Stomach (tissue), 4 donors: ENCODE measurements around the gene RNF182.

Experiments
- CTCF ChIP-seq, 7 experiments: fragments of 450-650 bp in 4 of 7; fragments of 200-600 bp in 3 of 7; sonication (generic) in 3 of 7; IDR thresholded peaks; one replicate each; pipeline ENCODE4 v1.5.1; 2016 to 2019; ENCODE audit warnings: antibody characterized with exemption in 7 of 7, control low read depth in 2 of 7, mild to moderate bottlenecking in 1 of 7
- EP300 ChIP-seq: sonication (generic); formaldehyde crosslinking; IDR thresholded peaks from one replicate; pipeline ENCODE4 v1.6.1; 2017; ENCODE audit warnings: antibody characterized with exemption
- POLR2AphosphoS5 ChIP-seq, 3 donors: sonication (generic); formaldehyde crosslinking; IDR thresholded peaks; one replicate each; pipeline ENCODE4 v1.6.1; 2016; ENCODE audit warnings: antibody characterized with exemption in 3 of 3

GRCh38 chr6:13965582-13966127 is 40.9 kb downstream of the RNF182 start:
- TF ChIP-seq CTCF (IDR thresholded peaks at IDR 0.05) (no peak), POLR2AphosphoS5 (IDR thresholded peaks at IDR 0.05) (no peak), EP300 (no peak)
